Measurements from ENCODE around the gene BABAM2.

DNA sequence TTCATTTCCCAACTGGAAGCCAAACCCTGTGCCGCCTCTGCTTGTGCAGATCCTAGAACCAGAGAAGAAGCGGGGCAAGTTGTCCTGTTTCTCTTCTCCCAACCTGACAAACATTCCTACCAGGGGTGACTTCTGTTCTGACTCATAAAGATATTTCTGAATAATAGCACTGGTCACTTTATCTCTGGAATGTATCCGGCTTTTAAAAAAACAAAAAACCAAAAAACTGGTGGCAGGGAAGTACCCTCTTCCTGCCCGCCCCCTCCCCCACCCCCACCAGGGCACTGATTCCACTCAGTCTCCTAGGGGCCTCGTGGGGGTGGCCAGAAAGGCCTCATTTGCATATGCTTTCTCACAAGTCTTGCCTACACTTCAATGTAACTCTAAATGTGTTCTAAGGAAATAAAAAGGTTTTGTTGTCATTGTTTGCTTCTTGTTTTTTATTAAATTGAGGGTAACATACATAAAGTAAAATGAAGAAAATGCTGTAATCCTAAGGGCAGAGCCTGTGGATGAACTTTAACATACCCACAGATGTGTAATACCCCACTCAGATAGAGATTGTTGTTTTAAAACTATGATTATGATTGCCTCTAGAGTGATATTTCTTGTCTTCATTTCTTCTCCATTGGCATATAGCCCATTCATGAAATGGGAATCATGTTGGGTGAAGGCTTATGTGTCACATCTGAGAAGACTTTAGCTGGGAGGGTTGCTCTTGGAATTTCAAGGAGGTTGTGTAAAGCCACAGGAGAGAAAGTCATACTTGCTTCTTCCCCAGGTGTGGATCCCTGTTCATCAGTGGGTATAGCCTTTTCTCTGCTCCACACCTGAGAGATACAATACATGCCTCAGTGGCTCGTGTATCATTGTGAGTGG, 496.8 kb downstream of the BABAM2 start:
- TF ChIP-seq, protein P1, sequence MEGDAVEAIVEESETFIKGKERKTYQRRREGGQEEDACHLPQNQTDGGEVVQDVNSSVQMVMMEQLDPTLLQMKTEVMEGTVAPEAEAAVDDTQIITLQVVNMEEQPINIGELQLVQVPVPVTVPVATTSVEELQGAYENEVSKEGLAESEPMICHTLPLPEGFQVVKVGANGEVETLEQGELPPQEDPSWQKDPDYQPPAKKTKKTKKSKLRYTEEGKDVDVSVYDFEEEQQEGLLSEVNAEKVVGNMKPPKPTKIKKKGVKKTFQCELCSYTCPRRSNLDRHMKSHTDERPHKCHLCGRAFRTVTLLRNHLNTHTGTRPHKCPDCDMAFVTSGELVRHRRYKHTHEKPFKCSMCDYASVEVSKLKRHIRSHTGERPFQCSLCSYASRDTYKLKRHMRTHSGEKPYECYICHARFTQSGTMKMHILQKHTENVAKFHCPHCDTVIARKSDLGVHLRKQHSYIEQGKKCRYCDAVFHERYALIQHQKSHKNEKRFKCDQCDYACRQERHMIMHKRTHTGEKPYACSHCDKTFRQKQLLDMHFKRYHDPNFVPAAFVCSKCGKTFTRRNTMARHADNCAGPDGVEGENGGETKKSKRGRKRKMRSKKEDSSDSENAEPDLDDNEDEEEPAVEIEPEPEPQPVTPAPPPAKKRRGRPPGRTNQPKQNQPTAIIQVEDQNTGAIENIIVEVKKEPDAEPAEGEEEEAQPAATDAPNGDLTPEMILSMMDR (IDR thresholded peaks at IDR 0.05): no peak
- TF ChIP-seq POLR2A (IDR thresholded peaks at IDR 0.05) (no peak), EP300 (IDR thresholded peaks at IDR 0.05) (no peak)
